GM13977 (cell line): Measurements from ENCODE around the gene HOXA11.

Source experiments
- DNase-seq: peaks from one replicate; pipeline ENCODE4 v3.0.0; 2012; ENCODE audit warnings: low spot score
- CTCF ChIP-seq: IDR thresholded peaks from 2 replicates; pipeline ENCODE4 v1.5.1; 2012; ENCODE audit warnings: mild to moderate bottlenecking, control low read depth; ENCODE audit not compliant: insufficient read depth; ENCODE audit errors: extremely low read depth, missing control alignments
- in situ Hi-C: fragments of 300-500 bp; cut with MboI; formaldehyde crosslinking; loops from one replicate; pipeline ENCODE4 v1.12.0; 2022; ENCODE audit warnings: low sequenced_read_pairs, low pct_unique_long_range_greater_than_20kb, mixed read lengths, inconsistent platforms; ENCODE audit not compliant: unreplicated experiment

The HOXA11 gene

GRCh38 chr7:27212497-27213432 is 27.7 kb upstream of the HOXA11 start:
- no peak for DNase-seq
- TF ChIP-seq CTCF, result no peak
- in situ Hi-C loops, result no loop called here

- no peak for TF ChIP-seq CTCF
- in situ Hi-C loops, result no loop called here
- DNase-seq, result no peak
Measured at GRCh38 chr7:27211764-27212204, 26.8 kb upstream of the HOXA11 start.

GRCh38 chr7:27211084-27211446 is 26.0 kb upstream of the HOXA11 start:
- in situ Hi-C loops, result no loop called here
- no peak for DNase-seq
- TF ChIP-seq CTCF, result no peak

- peak; percentile 72 for TF ChIP-seq CTCF
- peak; percentile 82 for DNase-seq
- in situ Hi-C loops, result no loop called here
Measured at GRCh38 chr7:27210441-27211083, 25.5 kb upstream of the HOXA11 start.

GRCh38 chr7:27209933-27210440 is 25.0 kb upstream of the HOXA11 start:
- DNase-seq, result no peak
- TF ChIP-seq CTCF, result no peak
- in situ Hi-C loops, result loop anchor here (10.0 kb wide), 1 partner anchor 715 kb away; no protein-coding TSS in a partner anchor

GRCh38 chr7:27208998-27209397 is 24.0 kb upstream of the HOXA11 start:
- in situ Hi-C loops, result loop anchor here (10.0 kb wide), 1 partner anchor 716 kb away; no protein-coding TSS in a partner anchor
- no peak for DNase-seq
- TF ChIP-seq CTCF, result no peak
